Stimulated activated CD8-positive, alpha-beta memory T cell treated with anti-CD3 and anti-CD28 coated beads, Interleukin-4, amount 100 ng/mL, for 24 hours (primary cell): ENCODE data around the gene SPATA13.

Source experiments
- DNase-seq: peaks from one replicate; pipeline ENCODE4 v3.0.0-alpha.2; 2020; ENCODE audit warnings: low read depth

Gene SPATA13

DNA sequence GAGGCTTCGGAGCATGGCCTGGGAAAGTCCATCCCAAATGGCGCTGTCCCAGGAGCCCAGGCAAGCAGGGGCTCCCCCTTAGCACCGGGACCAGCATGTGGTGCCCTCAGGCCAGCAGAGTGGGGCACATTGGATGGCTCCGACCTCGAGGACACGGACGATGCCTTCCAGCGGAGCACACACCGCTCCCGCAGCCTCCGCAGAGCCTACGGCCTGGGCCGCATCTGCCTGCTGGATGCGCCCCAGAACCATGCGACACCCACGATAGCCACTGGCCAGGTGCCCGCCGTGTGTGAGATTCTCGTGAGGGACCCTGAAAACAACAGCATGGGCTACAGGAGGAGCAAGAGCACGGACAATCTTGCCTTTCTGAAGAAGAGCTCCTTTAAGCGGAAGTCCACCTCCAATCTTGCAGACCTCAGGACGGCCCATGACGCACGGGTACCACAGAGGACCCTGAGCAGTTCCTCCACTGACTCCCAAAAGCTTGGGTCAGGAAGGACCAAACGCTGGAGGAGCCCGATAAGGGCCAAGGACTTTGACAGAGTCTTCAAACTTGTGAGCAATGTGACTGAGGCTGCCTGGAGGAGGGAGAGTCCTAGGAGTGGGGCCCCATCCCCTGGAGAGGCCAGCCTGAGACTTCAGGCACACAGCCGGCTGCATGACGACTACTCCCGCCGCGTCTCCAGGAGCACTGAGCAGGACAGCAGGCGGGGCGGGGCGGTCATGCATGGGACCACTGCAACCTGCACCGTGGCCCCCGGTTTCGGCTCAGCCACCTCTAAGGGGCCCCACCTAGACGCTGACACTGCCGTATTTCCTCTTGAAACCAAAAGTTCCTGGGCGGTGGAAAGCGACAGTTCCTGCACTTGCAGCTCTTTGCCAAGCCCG is 63.1 kb downstream of the SPATA13 start:
- no peak for DNase-seq

DNA sequence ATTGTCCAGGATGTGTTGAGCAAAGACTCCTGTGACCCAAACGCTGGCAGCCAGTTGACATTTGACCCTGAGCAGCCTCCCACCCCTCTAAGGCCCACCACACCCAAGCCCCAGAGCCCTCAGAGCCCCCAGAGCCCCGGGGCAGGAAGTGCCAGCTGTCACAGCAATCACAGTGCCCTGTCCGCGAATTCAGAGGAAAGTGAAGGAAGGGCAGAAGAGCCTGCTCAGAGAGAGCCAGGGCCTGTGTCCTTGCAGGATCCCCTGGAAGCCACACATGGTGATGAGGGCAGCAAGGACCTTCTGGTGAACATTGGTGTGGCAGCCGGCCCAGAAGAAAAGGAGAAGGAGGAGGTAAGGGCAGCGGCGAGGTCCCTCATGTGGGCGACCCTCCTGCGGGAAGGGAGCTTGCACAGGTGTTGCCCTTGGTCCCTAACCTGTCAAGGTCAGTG is 63.7 kb downstream of the SPATA13 start:
- no peak for DNase-seq

DNA sequence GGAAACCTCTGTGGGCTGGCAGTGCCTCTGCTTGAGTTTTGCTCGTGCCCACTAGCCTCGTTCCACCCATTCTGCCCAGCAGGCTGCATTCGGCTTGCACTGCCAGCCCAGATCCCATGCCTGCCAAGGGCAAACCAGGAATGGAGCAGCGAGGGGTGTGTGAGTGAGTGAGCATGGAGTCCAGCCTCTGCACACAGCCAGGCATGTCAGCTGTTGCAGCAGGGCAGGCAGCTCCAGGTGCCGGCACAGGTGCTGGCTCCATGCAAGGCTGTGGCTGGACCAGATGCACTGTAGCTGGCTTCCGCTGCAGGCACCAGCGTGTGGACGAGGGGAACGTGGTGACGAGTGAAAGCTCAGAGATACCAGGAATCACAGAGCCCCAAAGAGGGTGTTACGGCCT is 64.5 kb downstream of the SPATA13 start:
- no peak for DNase-seq

DNA sequence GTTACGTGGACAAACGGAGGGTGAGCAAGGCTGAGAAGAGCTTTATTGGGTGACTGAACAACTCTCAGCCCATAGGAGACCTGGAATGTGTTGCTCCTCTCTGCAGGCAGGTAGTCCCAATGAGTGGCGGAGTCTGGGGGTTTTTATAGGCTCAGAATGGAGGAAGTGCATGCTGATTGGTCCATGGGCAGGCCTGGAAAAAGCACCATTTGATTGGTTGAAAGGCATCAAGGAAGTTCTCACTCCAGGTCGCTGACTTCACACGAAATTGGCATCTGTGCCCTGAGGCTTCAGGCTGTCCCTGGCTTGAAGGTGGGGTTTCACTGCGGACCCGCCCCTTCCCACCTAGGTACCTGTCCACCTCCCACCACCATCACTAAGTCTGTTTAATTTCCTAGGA is 65.4 kb downstream of the SPATA13 start:
- no peak for DNase-seq

DNA sequence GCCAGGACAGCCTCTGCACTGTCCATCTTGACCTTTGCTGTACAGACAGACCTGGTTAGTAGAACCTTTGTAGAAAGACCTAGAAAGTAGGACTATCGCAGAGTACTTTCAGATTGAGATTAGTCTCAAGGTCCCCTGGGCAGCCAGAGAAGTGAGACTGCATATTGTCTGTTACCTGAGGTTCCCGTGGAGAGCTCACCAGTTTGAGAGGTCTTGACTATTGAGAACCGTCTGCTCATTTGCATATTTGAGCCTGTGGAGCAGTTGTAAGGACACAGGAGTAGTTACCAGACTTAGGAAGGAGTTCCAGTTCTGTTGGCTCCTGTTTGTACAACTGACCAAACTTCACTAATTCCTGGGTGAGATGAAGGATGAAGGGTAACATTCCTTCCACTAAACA is 66.2 kb downstream of the SPATA13 start:
- DNase-seq: no peak

DNA sequence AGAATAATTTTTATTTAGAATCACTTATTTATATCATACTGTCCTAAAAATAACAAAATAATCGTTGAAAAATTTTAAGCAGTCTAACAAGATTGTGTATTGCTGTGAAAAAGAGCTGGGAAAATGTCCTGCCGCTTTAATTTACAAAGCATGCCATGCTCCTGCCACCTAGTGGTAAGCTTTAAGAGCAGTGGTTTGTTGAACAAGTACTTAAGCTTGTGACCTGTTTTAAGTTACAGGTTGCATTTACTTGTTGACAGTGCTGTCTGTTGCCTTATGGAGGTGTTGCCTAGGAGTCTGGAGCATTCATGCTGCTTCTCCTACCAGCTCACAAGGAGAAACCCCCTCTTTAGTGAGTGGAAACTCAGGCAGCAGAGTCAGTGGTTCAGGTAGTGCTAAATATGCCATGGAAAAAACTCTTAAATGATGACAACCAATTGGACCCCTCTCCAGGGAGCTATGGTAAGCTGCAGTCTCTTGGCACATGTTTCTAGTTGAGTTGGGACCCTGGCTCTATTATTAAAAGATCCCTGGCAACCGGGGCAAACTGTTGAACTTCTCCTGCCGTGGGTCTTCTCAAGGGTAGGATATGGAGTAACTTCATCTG is 68.4 kb downstream of the SPATA13 start:
- DNase-seq: no peak

DNA sequence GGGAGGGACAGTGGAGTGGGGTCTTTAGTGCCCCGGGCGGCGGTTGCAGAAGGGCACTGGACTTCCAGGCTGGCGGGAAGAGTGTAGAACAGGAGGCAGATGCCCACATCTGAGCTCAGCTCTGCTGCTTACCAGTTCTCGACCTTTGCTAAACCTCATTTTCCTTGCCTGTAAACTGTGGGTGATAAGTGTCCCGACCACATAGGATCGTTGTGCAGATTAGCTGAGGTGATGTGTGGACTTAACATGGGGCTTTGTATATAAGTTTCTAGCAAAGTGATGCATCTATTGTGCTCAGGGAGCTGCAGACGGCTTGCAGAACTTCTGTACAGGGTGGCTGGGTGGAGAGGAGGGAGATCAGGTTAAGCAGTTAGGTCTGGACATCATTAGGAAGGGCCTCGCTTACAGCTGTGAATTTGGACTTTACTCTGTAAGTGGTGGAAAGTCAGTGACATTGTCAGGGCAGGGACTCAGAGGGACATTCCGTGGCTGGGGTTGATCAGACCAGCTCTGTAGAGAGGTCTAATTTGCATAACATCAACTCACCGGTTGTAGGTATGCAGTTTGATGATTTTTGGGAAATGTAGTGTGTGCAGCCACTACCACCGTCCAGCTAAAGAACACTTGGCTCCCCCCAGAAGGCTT is 70.0 kb downstream of the SPATA13 start:
- DNase-seq: no peak

DNA sequence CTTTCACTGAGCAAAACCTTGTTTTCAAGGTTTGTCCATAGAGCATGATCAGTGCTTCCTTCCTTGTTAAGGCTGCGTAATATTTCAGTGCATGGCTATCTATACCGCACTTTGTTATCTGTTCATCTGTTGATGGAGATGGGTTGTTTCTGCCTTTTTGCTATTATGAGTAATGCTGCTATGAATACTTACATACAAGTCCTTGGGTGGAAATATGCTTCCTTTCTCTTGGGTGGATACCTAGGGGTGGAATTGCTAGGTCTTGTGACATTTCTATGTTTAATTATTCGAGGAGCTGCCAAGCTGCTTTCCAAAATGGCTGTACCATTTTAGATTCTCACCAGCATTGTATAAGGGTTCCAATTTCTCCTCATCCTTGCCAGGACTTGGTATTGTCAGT is 70.9 kb downstream of the SPATA13 start:
- DNase-seq: no peak

DNA sequence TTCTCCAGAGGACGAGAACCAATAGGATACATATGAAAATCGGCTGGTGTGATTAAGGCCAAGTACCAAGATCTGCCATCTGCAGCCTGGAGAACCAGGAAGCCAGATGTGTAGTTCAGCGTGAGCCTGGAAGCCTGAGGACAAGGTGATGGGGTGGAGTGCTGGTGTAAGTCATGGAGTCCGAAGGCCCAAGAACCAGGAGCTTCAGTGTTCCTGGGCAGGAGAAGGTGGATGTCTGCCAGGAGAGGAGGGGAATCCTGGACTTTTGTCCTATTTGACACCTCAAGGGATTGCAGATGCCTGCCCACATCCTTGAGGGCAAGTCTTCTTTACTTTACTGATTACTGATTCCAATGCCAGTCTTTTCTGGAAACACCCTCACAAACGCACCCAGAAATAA is 71.5 kb downstream of the SPATA13 start:
- DNase-seq: no peak

DNA sequence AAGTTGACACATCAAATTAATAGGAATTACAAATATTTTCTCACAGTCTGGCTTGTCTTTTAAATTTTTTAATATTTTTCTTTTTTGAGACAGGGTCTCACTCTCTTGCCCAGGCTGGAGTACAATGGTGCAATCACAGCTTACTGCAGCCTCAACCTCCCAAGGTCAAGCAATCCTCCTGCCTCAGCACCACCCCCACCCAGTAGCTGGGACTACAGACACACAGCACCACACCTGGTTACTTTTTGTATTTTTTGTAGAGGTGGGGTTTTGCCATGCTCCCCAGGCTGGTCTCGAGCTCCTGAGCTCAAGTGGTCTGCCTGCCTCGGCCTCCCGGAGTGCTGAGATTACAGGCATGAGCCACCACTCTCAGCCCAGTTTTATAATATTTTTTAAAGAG is 72.0 kb downstream of the SPATA13 start:
- no peak for DNase-seq

DNA sequence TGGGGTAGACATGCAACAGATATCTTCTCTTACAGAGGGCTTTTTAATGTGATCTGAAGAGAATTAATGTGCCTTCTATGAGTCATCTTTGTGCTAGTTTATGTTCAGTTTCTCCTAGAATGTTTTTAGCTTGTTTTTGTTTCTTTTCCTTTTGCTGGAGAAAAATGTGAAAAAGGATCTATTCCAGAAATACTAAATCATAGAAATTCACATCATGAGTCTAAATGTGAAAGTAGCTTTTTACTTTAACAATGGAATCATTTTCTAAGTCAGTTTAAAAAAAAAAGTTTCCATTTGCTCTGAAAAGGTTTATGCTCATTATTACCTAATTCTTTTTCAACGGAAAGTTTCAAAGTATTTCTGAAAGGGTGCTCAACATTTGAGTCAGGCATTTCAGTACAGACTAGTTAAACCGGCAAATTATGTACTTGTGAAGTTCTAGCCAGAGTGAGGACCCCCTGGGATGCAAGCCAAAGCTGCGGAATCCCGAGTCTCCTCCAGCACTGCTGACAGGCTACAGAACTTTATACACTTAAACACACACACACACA is 72.9 kb downstream of the SPATA13 start:
- DNase-seq: no peak

DNA sequence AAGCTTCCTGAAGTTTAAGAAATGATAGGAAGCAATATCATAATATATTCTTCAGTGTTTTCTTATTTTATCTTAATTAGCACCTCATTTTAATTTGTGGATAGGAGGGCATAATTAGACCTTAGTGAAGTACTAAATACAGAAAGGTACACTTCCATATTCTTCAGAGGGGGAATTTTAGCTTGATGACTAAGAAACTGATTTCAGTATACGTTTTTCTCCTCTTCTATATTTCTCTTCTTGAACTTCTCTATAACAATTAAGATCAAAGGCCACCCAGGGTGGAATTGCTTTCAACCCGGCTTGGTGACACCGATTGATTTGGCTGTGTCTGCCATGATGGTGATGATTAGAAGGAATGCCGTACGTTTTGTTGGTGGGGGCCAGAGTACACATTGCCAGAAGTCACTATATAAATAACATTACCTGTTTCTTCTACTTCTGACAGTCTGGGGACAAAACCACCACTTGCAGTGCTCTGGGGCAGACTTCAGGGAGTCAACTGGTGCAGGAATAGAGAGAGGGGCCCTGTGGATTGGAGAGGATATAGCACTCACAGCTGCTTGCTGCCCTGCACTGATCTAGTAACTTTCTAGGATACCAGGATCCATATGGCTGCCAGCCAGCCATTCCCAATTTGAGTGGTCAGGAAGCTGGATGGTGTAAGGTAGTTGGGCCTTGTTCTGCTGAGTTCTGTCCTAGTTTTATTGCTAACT is 73.8 kb downstream of the SPATA13 start:
- no peak for DNase-seq

DNA sequence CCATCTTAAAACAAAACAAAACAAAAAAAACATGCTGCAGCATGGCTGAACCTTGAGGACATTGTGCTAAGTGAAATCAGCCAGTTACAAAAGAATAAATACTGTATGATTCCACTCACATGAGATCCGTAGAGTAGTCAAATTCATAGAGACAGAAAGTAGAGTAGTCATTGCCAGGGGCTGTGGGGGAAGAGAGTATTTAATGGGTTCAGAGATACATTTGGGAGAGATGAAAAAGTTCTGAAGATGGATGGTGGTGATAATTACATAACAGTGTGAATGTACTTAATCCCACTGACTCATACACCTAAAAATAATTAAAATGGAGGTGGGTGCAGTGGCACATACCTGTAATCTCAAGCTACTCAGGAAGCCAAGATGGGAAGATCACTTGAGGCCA is 76.8 kb downstream of the SPATA13 start:
- DNase-seq: no peak

DNA sequence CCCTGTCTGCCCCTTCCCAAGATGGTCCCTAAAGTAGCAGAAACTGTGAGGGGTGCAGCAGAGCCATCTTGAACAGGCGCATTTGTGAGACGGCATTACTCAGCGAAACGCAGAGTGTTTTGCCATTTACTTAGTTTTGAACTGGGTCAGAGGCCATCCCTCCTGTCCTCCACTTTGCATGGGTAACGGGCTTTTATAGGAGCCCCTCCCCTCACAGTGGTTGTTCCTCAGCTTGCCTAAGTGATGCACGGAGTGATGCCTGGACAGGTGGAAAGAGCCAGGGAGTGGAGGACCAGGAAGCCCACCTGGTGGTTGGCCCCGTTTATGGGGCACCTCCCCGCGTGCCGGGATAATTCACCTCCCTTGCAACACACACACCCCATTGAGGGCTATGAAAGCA is 80.8 kb downstream of the SPATA13 start:
- DNase-seq: no peak

DNA sequence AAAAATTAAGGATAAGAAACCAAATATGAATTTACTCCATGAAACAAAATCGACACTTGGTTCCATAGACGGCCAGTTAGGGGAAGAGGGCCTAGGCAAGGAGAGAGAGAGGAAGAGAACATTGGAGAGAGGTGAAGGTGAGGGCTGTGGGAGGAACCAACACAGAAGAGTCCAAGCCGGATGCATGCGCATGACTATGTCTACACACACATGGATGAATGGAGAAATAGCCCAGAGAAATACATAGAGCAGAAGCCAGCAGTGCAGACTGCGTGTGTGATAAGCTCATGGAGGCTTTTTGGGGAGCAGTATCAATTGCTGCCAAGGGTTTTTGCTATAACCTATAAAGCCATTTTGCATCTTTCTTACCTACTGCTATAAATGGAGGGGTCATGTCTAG is 81.6 kb downstream of the SPATA13 start:
- no peak for DNase-seq

DNA sequence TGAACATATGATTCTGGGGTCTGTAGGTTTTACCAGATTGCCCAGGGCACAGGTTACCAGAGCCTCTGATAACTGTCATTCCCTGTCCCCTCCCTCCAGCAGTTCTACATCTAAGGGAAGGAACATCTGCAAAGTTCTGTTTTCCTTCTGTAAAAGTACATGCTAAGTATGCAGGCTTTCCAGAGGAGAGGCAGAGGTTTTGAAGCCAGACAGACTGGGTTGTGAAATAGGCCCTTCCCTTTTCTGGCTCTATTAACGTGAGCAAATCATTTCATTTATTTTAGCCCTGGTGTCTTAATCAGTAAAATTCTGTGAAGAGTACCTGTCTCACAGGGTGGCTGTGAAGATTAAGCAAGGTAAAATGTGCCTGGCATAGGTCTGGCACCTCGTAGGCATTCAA is 82.8 kb downstream of the SPATA13 start:
- no peak for DNase-seq

DNA sequence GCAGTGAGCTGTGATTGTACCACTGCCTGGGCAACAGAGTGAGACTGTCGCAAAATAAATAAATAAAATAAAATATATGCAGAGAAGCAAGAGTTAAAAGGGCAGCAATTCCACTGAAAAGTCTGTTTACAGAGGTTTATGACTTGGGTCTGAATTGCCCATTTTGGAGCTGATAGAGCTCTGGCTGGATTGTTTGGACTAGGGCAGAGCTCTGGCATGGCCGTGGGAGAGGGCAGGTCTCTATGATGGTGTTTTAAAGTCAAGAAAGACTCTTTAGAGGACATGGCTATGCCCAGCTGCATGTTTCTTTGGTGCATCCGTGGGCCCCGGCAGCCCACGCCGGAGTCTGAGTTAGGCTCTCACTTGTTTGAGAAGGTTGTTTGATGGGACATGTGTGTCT is 84.3 kb downstream of the SPATA13 start:
- DNase-seq: no peak

DNA sequence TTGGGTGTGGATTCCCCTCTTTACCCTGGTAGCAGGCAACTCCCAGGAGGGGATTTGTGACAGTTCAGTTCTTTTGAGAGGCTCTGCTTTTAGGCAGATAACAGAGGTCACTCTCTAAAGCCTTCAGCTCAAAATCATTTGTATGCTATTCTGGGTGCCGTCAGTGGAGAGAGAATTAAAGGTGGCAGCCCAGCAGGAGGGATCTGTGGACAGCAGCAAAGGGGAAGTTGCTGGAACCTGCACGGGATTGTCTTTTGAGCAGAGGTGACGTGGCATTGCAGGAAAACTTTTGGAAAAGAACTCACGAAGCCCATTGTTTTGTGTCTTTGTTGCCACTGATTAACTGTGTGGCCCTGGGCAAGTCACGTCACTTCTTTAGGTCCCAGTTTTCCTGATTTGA is 86.5 kb downstream of the SPATA13 start:
- DNase-seq: no peak

DNA sequence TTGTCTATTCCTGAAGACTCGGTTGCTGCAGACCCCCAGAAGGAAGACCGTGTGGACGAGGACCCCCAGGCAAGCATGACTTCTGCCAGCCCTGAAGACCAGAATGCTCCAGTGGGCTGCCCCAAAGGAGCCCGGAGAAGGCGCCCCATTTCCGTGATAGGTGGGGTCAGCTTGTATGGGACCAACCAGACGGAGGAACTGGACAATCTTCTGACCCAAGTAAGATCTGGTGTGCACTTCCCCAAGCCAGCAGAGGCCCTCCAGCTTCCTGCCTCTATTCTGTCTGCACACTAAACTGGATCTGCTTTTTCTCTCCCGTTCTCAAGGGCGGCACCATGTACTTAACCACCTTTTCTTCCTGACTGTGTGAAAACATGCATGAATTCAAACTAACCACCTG is 89.1 kb downstream of the SPATA13 start:
- DNase-seq: no peak

DNA sequence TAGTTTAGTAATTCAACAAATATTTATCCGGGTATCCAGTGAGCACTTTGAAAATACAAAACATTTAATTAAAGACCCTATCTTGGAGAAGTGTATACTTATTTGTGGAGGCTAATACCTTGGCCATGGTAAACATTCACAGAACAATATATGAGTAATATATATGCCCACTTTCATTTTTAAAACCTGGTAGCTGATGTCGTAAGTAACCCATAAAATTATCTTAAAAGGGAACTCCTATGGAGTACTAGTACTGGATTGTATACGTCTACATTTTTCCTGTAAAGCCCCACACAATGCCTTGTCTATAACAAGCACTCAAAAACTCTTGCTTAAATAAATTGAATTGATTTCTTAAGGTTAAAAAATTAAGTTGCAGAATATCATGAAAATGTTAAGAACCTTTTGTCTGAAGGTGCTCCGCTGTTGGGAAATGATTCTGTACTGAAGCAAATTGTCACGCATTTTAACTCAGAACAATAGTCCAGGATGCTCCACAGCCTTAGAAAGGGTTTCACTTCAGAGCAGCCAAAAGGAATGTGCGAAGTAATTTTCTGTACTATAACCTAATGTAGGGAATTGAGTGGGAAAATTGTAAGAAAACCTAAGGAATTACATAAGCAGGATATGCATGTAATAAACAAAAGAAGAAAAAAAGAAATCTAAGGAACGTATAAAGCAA is 90.0 kb downstream of the SPATA13 start:
- DNase-seq: no peak

DNA sequence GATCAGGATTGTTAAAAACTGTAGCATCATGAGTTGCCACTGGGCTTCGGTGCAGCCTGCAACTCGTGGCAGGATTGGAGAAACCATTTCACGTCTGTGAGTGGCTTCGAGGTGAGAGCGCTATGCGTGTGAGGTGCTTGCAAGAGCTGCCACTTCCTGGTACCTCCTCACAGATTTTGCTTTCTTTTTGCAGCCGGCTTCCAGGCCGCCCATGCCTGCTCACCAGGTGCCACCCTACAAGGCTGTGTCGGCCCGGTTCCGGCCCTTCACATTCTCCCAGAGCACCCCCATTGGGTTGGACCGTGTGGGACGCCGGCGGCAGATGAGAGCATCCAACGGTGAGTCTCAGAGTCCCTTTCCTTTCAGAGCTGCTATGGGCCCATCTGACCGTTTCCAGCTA is 91.0 kb downstream of the SPATA13 start:
- DNase-seq: peak; percentile 57

DNA sequence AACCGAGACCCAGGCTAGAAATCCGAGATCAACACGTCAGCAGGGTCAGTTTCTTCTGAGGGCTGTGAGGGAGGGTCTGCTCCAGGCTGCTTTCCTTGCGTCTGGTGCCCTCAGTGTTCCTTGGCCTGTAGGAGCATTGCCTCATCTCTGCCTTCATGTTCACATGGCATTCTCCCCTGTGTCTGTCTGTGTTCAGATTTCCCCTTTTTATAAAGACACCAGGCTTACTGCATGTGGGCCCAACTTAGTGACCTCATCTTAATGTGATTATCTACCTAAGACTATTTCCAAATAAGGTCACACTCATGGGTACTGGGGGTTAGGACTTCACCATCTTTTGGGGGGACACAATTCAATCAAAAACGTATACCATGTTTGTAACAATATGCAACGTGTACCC is 91.6 kb downstream of the SPATA13 start:
- no peak for DNase-seq
